Osteocyte (in vitro differentiated cells): ENCODE measurements around the gene CALD1. TPM values are rescaled to one million over a fixed set of nuclear protein-coding genes. Genes with fewer than 3 reads are reported as not detected.

Experiments used
- DNase-seq: peaks from one replicate; pipeline ENCODE4 v3.0.0; 2021; ENCODE audit warnings: mixed read lengths; ENCODE audit not compliant: unreplicated experiment; ENCODE audit errors: extremely low spot score
- H3K27ac Mint-ChIP-seq: one replicate; pipeline ENCODE4 v1.8.0; 2021; ENCODE audit warnings: mild to moderate bottlenecking, mixed read lengths; ENCODE audit not compliant: unreplicated experiment
- H3K27me3 Mint-ChIP-seq: one replicate; pipeline ENCODE4 v1.8.0; 2021; ENCODE audit warnings: mixed read lengths; ENCODE audit not compliant: unreplicated experiment
- H3K36me3 Mint-ChIP-seq: one replicate; pipeline ENCODE4 v1.8.0; 2021; ENCODE audit warnings: mixed read lengths; ENCODE audit not compliant: unreplicated experiment
- H3K4me1 Mint-ChIP-seq: one replicate; pipeline ENCODE4 v1.8.0; 2021; ENCODE audit warnings: mixed read lengths; ENCODE audit not compliant: unreplicated experiment
- H3K4me3 Mint-ChIP-seq: one replicate; pipeline ENCODE4 v1.8.0; 2021; ENCODE audit warnings: mild to moderate bottlenecking, moderate library complexity, mixed read lengths; ENCODE audit not compliant: unreplicated experiment
- H3K9me3 Mint-ChIP-seq: one replicate; pipeline ENCODE4 v1.8.0; 2021; ENCODE audit warnings: mixed read lengths; ENCODE audit not compliant: unreplicated experiment
- CTCF ChIP-seq: fragments of 200-600 bp; sonication (generic); IDR thresholded peaks from 2 replicates; pipeline ENCODE4 v1.5.0; 2021; ENCODE audit warnings: antibody characterized with exemption, mild to moderate bottlenecking, moderate library complexity
- total RNA-seq: library from RNA; stranded (reverse); gene quantifications from 2 replicates; pipeline ENCODE4 v1.2.1, GENCODE V29; 2021

Gene CALD1
- total RNA-seq, 1 donor from 2014 or later: 807 TPM

GRCh38 chr7:134946260-134946659, 166.8 kb downstream of the CALD1 start:
- no peak for DNase-seq
- peak overlapping the region; percentile 42 for H3K27ac Mint-ChIP-seq
- no peaks in the 10 kb centered on the region for H3K9me3 Mint-ChIP-seq
- peaks cover 70% of the 10 kb centered on the region for H3K36me3 Mint-ChIP-seq
- no peaks in the 10 kb centered on the region for H3K27me3 Mint-ChIP-seq
- H3K4me3 Mint-ChIP-seq: no peak overlapping the region
- peaks cover 43% of the 10 kb centered on the region for H3K4me1 Mint-ChIP-seq
- TF ChIP-seq CTCF: no peak

- Mint-ChIP-seq H3K27ac (peak overlapping the region; percentile 42), H3K27me3 (no peaks in the 10 kb centered on the region), H3K9me3 (no peaks in the 10 kb centered on the region), H3K4me1 (peaks cover 36% of the 10 kb centered on the region), H3K4me3 (no peak overlapping the region), H3K36me3 (peaks cover 67% of the 10 kb centered on the region)
- no peak for DNase-seq
- no peak for TF ChIP-seq CTCF
Observed at GRCh38 chr7:134947329-134947728, 167.9 kb downstream of the CALD1 start.

- Mint-ChIP-seq H3K27ac (peak overlapping the region; percentile 66), H3K4me1 (peaks cover 34% of the 10 kb centered on the region), H3K36me3 (peaks cover 65% of the 10 kb centered on the region), H3K4me3 (no peak overlapping the region), H3K27me3 (no peaks in the 10 kb centered on the region), H3K9me3 (no peaks in the 10 kb centered on the region)
- no peak for DNase-seq
- no peak for TF ChIP-seq CTCF
Observed at GRCh38 chr7:134947831-134948230, 168.4 kb downstream of the CALD1 start.

- H3K4me3 Mint-ChIP-seq: no peak overlapping the region
- H3K27me3 Mint-ChIP-seq: no peaks in the 10 kb centered on the region
- H3K4me1 Mint-ChIP-seq: peaks cover 33% of the 10 kb centered on the region
- peaks cover 63% of the 10 kb centered on the region for H3K36me3 Mint-ChIP-seq
- TF ChIP-seq CTCF: no peak
- H3K27ac Mint-ChIP-seq: peak overlapping the region; percentile 66
- no peak for DNase-seq
- no peaks in the 10 kb centered on the region for H3K9me3 Mint-ChIP-seq
Observed at GRCh38 chr7:134948246-134948645, 168.8 kb downstream of the CALD1 start.

- Mint-ChIP-seq H3K36me3 (peaks cover 66% of the 10 kb centered on the region), H3K27ac (peak overlapping the region; percentile 66), H3K4me3 (no peak overlapping the region)
Observed at GRCh38 chr7:134948736-134949135, 169.3 kb downstream of the CALD1 start.

More at GRCh38 chr7:134948736-134949135, 169.3 kb downstream of the CALD1 start:
- Mint-ChIP-seq H3K4me1 (peaks cover 34% of the 10 kb centered on the region), H3K27me3 (no peaks in the 10 kb centered on the region), H3K9me3 (no peaks in the 10 kb centered on the region)
- no peak for TF ChIP-seq CTCF
- DNase-seq: no peak
